Limb (tissue), 2 donors: ENCODE data around the gene BCL10.
A peak's percentile ranks its signal among the peaks of the same experiment; 100 is the strongest.
"Not testable (repeated sequence)": the region's sequence is repeated elsewhere in the genome, so short reads cannot be mapped to it uniquely, and the experiment has no call there.

ENCODE experiments used
- DNase-seq, 2 donors: peaks; one replicate each; pipeline ENCODE4 v3.0.0-alpha.2; 2016; ENCODE audit errors: extremely low spot score in 2 of 2

The BCL10 gene

GRCh38 chr1:85267313-85267712 is 9.1 kb downstream of the BCL10 start:
- DNase-seq = no peak

DNA sequence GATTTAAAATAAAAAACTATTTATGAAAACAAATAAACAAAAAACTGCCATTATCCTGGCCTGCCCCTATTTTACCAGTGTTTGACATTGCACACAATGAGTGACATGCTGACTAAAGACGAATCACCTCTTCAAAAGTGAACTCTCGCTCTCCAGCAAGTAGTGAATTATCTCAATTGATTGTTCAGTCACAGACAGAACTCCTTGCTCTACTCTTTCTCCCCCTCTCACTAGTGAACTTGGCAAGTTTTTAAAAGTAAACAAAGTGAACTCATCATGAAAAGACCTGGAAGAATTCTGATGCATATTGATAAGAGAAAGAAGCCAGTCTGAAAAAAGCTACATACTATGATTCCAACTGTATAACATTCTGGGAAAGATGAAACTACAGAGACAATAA is 12.3 kb downstream of the BCL10 start:
- no peak for DNase-seq

- DNase-seq = no peak
These were observed 13.4 kb downstream of the BCL10 start for GRCh38 chr1:85262985-85263384.

- no peak for DNase-seq
These were observed 16.5 kb downstream of the BCL10 start for GRCh38 chr1:85259912-85260274.

- peak; percentile 96 to 99 for DNase-seq
These were observed 17.1 kb downstream of the BCL10 start, which contains the start of gene C1orf52 for GRCh38 chr1:85259118-85259911. Gene C1orf52, minus strand, starts transcription at chr1:85259662. Its CDS starts 29 bp downstream, at chr1:85259633.

DNA sequence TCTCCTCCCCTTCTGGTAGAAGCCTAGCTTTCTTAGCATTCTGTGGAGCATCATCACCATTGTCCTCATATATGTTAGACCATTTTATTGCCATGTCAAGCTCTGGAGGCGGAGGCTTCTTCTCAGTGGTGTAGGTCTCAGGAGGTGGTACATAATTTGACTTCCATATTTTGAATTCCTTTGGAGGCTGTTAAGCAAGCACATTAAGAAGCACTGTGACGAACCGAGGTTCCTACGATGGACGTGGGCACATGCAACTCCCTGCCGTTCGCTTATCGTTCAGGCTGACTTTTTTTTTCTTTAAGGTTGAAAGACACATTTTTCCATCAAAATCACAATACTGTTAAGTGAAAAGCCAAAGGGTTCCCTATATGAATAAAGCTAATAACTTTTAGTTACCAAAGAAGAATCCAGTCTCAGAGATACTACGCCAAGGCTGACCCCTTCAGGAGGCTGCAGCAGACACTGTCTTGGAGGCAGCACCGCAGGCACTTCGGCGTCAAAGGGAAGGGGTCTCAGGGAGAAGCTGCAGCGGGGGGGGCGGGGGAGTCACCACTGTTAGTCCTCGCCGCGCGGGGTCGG is 17.8 kb downstream of the BCL10 start:
- no peak for DNase-seq

DNA sequence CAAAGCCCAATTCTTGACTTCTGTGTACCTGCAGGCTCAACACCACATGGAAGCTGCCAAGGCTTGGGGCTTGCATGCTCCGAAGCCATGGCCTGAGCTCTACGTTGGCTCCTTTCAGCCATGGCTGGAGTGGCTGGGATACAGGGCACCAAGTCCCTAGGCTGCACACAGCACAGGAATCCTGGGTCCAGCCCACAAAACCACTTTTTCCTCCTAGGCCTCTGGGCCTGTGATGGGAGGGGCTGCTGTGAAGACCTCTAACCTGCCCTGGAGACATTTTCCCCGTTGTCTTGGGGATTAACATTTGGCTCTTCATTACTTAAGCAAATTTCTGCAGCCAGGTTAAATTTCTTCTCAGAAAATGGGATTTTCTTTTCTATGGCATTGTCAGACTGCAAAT is 27.4 kb downstream of the BCL10 start:
- not testable (repeated sequence) for DNase-seq

DNA sequence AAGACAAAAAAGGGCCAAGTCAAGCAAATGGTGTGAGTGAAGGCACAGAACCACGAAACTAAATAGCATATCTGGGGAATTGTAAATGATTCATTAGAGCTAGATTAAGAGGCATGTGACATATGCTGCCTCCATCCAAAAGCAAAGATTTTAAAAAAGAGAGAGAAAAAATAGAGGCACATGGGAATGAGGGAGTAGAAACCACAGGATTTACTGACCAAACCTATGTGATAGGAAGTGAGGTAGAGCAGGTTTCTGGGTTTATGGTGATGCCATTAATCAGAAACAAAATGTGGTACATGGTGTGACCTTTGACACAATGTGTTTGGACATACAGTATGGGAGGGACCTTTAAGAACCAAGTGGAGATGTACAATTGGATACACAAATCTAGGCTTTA is 30.5 kb downstream of the BCL10 start:
- DNase-seq = no peak

DNA sequence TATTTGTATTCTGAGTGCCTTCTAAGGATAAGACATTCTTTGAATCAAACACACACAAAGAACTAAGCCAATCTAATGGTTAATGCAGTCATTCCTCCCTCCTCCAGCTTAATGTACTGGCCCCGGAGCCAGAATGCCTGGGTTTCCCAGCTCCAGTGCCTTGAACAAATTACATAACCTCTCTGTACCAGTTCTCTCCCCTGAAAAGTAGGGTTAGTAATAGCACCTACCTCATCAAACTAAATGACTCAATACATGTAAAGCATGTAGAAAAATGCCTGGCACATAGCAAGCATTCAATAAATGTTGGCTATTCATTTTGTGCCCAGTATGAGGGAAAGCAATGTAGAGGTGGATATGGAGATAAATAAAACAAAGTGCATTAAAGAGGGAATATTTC is 31.0 kb downstream of the BCL10 start:
- no peak for DNase-seq

DNA sequence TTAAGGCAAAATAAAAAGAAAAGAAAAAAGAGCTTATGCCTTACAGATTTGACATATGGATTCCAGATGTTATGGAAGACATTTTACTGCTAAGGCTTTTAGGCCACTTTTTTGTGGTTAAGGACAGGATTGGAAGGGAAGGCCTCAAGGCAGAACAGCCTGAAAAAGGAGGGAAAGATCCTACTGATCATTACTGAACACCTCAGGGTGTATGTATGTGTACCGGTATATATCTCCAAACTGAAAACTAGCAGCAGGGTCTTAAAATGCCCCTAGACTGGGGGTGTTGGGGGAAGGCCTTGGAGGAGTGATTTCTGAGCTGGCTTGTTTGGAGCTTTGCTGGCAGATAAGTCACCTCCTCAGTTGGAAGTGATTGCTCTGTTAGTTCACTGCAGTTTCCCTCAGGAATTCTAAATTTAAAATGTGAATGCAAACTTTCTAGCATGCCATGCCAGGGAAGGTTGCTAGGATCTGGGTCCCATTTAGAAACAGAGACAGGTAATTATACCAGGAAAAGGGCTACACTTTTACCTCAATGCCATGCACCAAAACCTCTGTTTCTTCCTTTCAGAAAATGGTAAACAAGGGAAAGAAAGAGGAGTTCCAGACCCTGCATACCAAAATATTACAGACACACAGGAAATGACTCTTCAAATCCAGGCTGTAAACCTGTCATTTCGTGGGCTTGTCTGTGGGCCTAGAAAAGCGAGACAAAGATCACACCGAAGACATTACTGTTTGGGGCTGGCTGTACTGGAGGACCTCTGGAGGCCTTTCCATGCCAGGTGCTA is 32.0 kb downstream of the BCL10 start:
- DNase-seq = peak; percentile 37 to 68

- no peak for DNase-seq
These were observed 33.1 kb downstream of the BCL10 start for GRCh38 chr1:85243372-85243771.

DNA sequence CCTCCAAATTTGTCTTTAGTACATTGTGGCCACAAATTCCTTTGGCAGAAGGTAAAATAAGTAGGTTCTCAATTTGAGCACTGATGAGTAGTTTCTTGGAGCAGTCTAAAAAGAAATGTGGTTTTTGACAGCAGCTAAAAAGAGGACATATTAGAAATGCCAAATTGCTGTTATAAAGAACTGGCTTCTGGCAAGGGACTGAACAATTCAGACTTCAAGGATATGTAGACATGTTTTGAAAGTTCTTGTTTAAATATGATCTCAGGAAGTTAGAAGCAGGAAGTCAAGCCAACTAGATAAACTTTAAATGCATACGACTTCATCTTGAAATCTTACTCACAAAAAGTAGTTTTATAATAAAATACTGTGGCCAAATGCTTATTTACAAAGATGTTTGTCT is 35.8 kb downstream of the BCL10 start:
- DNase-seq = peak in 1 of 2 donors; percentile 36

DNA sequence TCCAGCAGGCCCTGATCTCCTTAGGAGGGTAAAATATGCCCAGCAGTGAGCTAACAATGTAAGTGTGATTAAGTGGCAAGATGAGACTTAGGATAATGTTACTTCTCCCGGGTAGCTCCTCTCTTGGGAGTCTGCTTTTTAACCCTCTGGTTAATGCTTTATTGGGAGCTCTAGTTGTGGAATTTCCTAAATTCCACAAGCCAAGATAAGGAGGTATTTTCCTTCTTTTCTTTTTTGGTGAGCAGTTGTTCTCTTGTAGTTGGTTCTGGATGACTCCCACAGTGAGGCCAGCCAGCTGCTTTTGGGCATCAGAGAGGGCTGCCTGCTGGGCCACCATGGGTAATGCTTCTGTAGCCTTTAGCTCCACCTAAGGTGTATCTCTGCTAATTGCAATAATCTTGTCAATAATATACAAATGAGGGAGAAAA is 36.2 kb downstream of the BCL10 start:
- DNase-seq = no peak

DNA sequence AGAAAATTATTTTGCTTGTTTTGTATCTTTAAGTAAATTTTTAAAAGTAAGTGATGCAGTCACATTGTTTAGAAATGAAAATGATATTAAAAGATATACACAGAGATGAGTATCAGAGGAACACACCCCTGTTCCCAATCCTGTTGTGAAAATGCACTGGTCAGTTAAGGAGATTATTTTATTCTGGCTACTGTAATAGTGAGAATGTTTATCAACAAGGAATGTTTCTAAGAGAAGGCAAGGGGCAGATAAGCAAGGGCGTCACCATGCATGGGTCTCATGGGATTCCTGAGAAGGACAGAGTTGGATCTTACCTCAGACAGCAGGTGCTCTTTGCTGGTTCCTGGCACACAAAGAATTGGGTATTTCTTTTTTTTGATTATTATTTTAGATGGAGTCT is 38.8 kb downstream of the BCL10 start:
- DNase-seq = no peak

DNA sequence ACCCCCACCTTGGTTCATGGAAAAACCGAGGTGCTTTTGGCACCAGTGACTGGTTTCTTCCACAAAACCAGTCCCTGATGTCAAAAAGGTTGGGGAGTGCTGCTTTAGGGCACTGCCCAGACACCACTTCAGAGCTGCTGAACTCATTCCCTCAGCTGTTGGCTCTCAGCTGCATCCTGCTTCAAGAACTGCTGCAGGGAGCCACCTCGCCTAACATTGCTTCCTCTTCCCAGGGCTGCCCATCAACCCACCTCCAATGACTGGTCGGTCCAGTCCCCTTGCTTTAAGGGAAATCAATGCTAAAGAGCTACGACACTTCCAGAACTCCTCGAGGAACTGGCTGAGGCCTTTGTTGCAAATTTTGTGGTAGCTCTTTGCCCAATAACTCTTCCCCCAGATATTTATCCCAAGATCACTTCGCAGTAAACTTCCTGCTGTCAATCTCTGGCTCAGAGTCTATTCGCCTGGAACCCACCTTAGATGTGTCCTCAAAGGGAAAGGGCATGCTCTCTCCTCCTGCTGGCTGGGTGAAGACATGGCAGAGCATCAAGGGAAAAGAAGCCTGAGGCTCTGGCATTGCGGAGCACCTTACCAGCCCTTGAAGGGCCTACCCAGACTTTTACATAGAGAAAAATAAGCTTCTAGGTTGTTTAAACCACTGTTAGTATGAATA is 46.0 kb downstream of the BCL10 start:
- no peak for DNase-seq

GRCh38 chr1:85229574-85230097 is 46.8 kb downstream of the BCL10 start:
- no peak for DNase-seq

DNA sequence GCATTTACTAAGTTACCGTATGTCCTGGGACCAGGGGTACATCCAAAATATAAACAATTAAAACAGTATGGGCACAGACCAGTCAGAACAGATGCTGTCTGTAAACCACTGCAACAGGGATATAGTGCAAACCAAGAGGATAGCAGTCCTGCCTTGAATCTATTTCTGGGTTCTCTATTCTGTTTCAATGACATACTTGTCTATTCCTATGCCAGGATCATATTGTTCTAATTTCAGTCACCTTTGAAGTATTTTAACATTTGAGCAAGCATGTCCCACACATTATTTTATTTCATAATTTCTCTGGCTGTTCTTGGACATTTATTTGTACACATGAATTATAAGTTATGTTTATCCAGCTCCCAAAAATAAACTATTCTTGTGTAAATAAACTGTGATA is 47.5 kb downstream of the BCL10 start:
- no peak for DNase-seq

GRCh38 chr1:85225624-85226380 is 50.6 kb downstream of the BCL10 start:
- DNase-seq = no peak

- peak; percentile 51 to 72 for DNase-seq
These were observed 51.5 kb downstream of the BCL10 start for GRCh38 chr1:85224734-85225623.

- DNase-seq = no peak
These were observed 52.1 kb downstream of the BCL10 start for GRCh38 chr1:85224295-85224694.
